ENCODE results near the gene FBF1. TPM values are rescaled to one million over a fixed set of nuclear protein-coding genes. Genes with fewer than 3 reads are reported as not detected.

Gene FBF1
- total RNA-seq, 1 donor from 2014 or later, result 5.1 TPM

DNA sequence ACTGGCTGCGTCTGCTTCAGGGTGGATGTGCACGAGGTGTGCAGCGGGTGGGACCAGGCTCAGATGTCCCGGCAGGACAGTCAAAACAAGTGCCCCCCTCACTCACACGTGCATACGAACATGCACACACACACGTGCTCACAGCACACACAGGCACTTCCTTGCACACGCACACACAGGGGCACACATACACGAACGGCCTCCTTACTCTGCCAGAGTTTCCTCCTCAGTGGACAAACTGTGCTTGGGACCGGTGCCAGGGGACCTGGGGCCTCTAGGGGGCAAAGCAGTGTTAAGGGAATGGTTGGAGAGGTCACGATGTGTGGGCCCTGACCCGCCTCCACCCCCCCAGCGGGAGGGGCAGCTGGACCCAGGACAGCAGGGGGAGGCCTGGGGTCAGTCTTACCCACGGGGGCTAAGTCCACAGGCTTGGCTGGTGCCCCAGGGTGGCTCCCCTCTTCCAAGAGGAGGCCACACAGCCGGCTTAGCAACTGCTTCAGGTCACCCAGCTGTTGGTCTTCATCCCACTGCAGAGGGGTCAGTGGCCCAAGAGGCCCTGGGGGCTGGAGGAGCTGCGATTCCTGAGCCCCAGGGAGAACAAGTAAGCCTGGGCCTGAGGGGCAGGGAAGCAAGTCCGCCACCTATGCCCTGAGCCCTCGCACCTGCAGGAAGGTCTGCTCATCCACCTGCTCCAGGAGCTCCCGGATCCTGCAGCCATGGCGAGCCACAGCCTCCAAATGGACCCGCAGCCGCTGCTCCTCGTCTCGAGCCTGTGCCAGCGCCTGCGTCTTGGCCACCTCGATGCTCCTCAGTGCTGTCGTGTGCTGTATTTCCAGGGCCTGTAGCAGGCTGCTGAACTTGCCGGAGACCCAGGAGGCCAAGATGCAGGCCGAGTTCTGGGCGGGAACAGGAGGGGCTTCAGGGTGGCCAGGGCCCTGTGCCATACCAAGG, 49.0 kb downstream of the FBF1 start:
- H3K36me3 Mint-ChIP-seq (ENCODE audit: low read depth, unreplicated experiment), result peaks cover 11% of the 10 kb centered on the region
- Histone ChIP-seq H3K4me2 (ENCODE audit: low read length) (no peak overlapping the region), H3K9ac (ENCODE audit: low read length) (no peak overlapping the region), H3K36me3 (ENCODE audit: insufficient read depth, low read length) (peaks cover 4% of the 10 kb centered on the region), H3K27ac (ENCODE audit: low read depth, low read length) (no peak overlapping the region), H3K4me1 (ENCODE audit: insufficient read depth, low read length) (peaks cover 9% of the 10 kb centered on the region), H3K79me2 (ENCODE audit: insufficient read depth, low read length) (peaks cover 19% of the 10 kb centered on the region), H2AFZ (ENCODE audit: low read depth, low read length) (no peak overlapping the region), H3K9me3 (ENCODE audit: insufficient read depth, low read depth, low read length) (no peaks in the 10 kb centered on the region), H4K20me1 (ENCODE audit: insufficient read depth, low read length) (peaks cover 23% of the 10 kb centered on the region), H3K4me3 (ENCODE audit: insufficient read depth, low read depth, low read length) (no peak overlapping the region), H3K27me3 (ENCODE audit: insufficient read depth, low read length) (no peaks in the 10 kb centered on the region)
- no peaks in the 10 kb centered on the region for H3K27me3 Mint-ChIP-seq (ENCODE audit: low read depth, unreplicated experiment)
- TF ChIP-seq, protein P1, sequence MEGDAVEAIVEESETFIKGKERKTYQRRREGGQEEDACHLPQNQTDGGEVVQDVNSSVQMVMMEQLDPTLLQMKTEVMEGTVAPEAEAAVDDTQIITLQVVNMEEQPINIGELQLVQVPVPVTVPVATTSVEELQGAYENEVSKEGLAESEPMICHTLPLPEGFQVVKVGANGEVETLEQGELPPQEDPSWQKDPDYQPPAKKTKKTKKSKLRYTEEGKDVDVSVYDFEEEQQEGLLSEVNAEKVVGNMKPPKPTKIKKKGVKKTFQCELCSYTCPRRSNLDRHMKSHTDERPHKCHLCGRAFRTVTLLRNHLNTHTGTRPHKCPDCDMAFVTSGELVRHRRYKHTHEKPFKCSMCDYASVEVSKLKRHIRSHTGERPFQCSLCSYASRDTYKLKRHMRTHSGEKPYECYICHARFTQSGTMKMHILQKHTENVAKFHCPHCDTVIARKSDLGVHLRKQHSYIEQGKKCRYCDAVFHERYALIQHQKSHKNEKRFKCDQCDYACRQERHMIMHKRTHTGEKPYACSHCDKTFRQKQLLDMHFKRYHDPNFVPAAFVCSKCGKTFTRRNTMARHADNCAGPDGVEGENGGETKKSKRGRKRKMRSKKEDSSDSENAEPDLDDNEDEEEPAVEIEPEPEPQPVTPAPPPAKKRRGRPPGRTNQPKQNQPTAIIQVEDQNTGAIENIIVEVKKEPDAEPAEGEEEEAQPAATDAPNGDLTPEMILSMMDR (IDR thresholded peaks at IDR 0.05; ENCODE audit: insufficient read depth, low read depth, low read length), result no peak
- TF ChIP-seq EZH2 (IDR thresholded peaks at IDR 0.05; ENCODE audit: insufficient read depth, low read length), result no peak
- H3K4me3 Mint-ChIP-seq (ENCODE audit: unreplicated experiment), result no peak overlapping the region
- peaks cover 11% of the 10 kb centered on the region for H3K4me1 Mint-ChIP-seq (ENCODE audit: low read depth, unreplicated experiment)
- H3K9me3 Mint-ChIP-seq (ENCODE audit: unreplicated experiment), result no peaks in the 10 kb centered on the region
- H3K27ac Mint-ChIP-seq (ENCODE audit: unreplicated experiment), result no peak overlapping the region
- DNase-seq (ENCODE audit: low read depth), result no peak
- FAIRE-seq, result no peak

DNA sequence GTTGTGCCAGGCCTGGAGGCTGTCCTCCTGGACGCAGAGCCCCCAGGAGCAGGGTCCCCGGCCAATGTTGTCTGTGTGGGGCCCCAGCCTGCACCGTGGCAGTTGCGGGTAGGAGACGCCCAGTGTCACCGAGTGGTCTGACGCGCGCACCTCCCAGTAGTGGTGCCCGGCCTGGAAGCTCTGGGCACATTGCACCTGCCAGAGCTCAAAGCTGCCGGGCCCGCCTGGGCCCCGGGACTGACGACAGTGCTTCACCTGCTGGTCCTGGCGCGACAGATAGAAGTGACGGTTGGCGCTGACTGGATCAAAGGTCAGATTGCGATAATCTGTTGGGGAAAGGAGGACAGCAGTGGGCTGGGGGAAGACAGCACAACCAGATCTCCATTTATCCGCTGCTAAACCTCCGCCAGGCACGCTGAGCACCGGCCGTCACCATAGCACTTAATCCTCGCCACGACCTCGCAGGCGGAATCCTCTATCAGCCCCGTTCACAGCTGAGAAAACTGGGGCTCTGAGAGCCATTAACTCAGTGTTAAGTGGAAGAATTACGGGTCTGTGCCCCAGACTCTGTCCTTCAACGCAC, 49.7 kb downstream of the FBF1 start:
- Histone ChIP-seq H3K4me1 (ENCODE audit: insufficient read depth, low read length) (peaks cover 9% of the 10 kb centered on the region), H3K27me3 (ENCODE audit: insufficient read depth, low read length) (no peaks in the 10 kb centered on the region), H3K9me3 (ENCODE audit: insufficient read depth, low read depth, low read length) (no peaks in the 10 kb centered on the region), H3K79me2 (ENCODE audit: insufficient read depth, low read length) (peaks cover 19% of the 10 kb centered on the region), H3K9ac (ENCODE audit: low read length) (no peak overlapping the region), H3K4me3 (ENCODE audit: insufficient read depth, low read depth, low read length) (no peak overlapping the region), H2AFZ (ENCODE audit: low read depth, low read length) (no peak overlapping the region), H3K27ac (ENCODE audit: low read depth, low read length) (no peak overlapping the region), H4K20me1 (ENCODE audit: insufficient read depth, low read length) (peaks cover 23% of the 10 kb centered on the region), H3K4me2 (ENCODE audit: low read length) (no peak overlapping the region), H3K36me3 (ENCODE audit: insufficient read depth, low read length) (peaks cover 4% of the 10 kb centered on the region)
- Mint-ChIP-seq H3K27ac (ENCODE audit: unreplicated experiment) (no peak overlapping the region), H3K4me1 (ENCODE audit: low read depth, unreplicated experiment) (peaks cover 11% of the 10 kb centered on the region), H3K4me3 (ENCODE audit: unreplicated experiment) (no peak overlapping the region), H3K36me3 (ENCODE audit: low read depth, unreplicated experiment) (peaks cover 15% of the 10 kb centered on the region), H3K27me3 (ENCODE audit: low read depth, unreplicated experiment) (no peaks in the 10 kb centered on the region), H3K9me3 (ENCODE audit: unreplicated experiment) (no peaks in the 10 kb centered on the region)
- FAIRE-seq (no peak), DNase-seq (ENCODE audit: low read depth) (no peak)
- TF ChIP-seq, protein P1 (IDR thresholded peaks at IDR 0.05; ENCODE audit: insufficient read depth, low read depth, low read length), result no peak
- no peak for TF ChIP-seq EZH2 (IDR thresholded peaks at IDR 0.05; ENCODE audit: insufficient read depth, low read length)

Data from astrocyte (in vitro differentiated cells and primary cell).